OCI-LY7 (cell line): Measurements from ENCODE around the gene ANKMY1. TPM values are rescaled to one million over a fixed set of nuclear protein-coding genes. Genes with fewer than 3 reads are reported as not detected.

Source experiments
- BruUV-seq: library from RNA; stranded (reverse); fragments of 400-500 nt; replicated peaks from 2 replicates; lab custom pipeline; 2021; lab: Mats Ljungman, UMichigan
- CTCF ChIA-PET: fragments of 300-600 bp; sonication (Branson Sonifier 250); formaldehyde crosslinking; loops from one replicate; lab custom pipeline; 2022; ENCODE audit warnings: antibody characterized with exemption; ENCODE audit not compliant: unreplicated experiment; lab: Charles Lee
- POLR2A ChIA-PET: fragments of 300-600 bp; sonication (Branson Sonifier 250); formaldehyde crosslinking; loops from one replicate; lab custom pipeline; 2022; ENCODE audit warnings: antibody characterized with exemption; lab: Charles Lee
- DNase-seq: peaks from one replicate; pipeline ENCODE4 v3.0.0-alpha.2; 2015; ENCODE audit warnings: low spot score
- H2AFZ ChIP-seq: fragments of 200-600 bp; sonication (generic), shearing (Covaris generic); 2 replicates; pipeline ENCODE4 v1.6.1; 2014; ENCODE audit warnings: mild to moderate bottlenecking, antibody characterized with exemption, low read length, moderate library complexity
- H3K27ac ChIP-seq: fragments of 200-600 bp; sonication (generic); 2 replicates; pipeline ENCODE4 v1.5.1; 2014; ENCODE audit warnings: mixed run types, low read depth, mild to moderate bottlenecking, moderate library complexity, low read length, inconsistent platforms; ENCODE audit not compliant: poor library complexity, severe bottlenecking
- H3K36me3 ChIP-seq: fragments of 200-600 bp; sonication (generic); 2 replicates; pipeline ENCODE4 v1.6.1; 2014; ENCODE audit warnings: mild to moderate bottlenecking, antibody characterized with exemption, low read length, moderate library complexity, mixed read lengths; ENCODE audit not compliant: insufficient read depth
- H3K4me1 ChIP-seq: fragments of 200-600 bp; sonication (generic); 2 replicates; pipeline ENCODE4 v1.5.1; 2014; ENCODE audit warnings: mild to moderate bottlenecking, low read length; ENCODE audit not compliant: insufficient read depth, poor library complexity, severe bottlenecking
- H3K4me2 ChIP-seq: fragments of 200-600 bp; sonication (generic); 2 replicates; pipeline ENCODE4 v1.6.1; 2014; ENCODE audit warnings: mild to moderate bottlenecking, low read length
- H3K4me3 ChIP-seq: fragments of 200-600 bp; sonication (generic); 2 replicates; pipeline ENCODE4 v1.5.1; 2014; ENCODE audit warnings: mild to moderate bottlenecking, low read depth, low read length; ENCODE audit not compliant: poor library complexity, severe bottlenecking
- H3K79me2 ChIP-seq: fragments of 200-600 bp; sonication (generic); 2 replicates; pipeline ENCODE4 v1.6.1; 2016; ENCODE audit warnings: low read depth, mild to moderate bottlenecking, low read length, moderate library complexity, mixed read lengths; ENCODE audit not compliant: insufficient read depth
- H3K9me2 ChIP-seq: fragments of 200-600 bp; sonication (generic); 2 replicates; pipeline ENCODE4 v1.6.1; 2016; ENCODE audit warnings: mild to moderate bottlenecking, low read length, mixed read lengths; ENCODE audit not compliant: insufficient read depth
- H3K9me3 ChIP-seq: fragments of 200-600 bp; sonication (generic); 2 replicates; pipeline ENCODE4 v1.6.1; 2014; ENCODE audit warnings: mild to moderate bottlenecking, mixed run types, low read length, mixed read lengths
- H4K20me1 ChIP-seq: fragments of 200-600 bp; sonication (generic); 2 replicates; pipeline ENCODE4 v1.6.1; 2014; ENCODE audit warnings: mild to moderate bottlenecking, antibody characterized with exemption, low read length, moderate library complexity, mixed read lengths; ENCODE audit not compliant: insufficient read depth
- EZH2phosphoT487 ChIP-seq: fragments of 200-600 bp; sonication (generic); IDR thresholded peaks from 2 replicates; pipeline ENCODE4 v1.6.1; 2018; ENCODE audit warnings: low read depth, borderline replicate concordance, mild to moderate bottlenecking, mixed run types, antibody characterized with exemption, low read length, moderate library complexity, mixed read lengths
- intact Hi-C: fragments of 100-400 bp; cut with micrococcal nuclease; formaldehyde crosslinking; loops from one replicate; pipeline ENCODE4 v1.10.0; 2022; ENCODE audit not compliant: unreplicated experiment
- total RNA-seq, 2 experiments: library from RNA; depleted of rRNA in 1 of 2; stranded (reverse); fragments of >200 nt in 1 of 2; shearing (Covaris generic) in 1 of 2; gene quantifications; 2 replicates each; pipeline ENCODE4 v1.2.3, GENCODE V29; 2014 to 2022
- TF ChIP-seq, protein P1 (sequence below): fragments of 200-600 bp; sonication (generic); conservative IDR thresholded peaks from 2 replicates; pipeline ENCODE4 v1.5.1; 2014; ENCODE audit warnings: mild to moderate bottlenecking, antibody characterized with exemption, low read length, moderate library complexity, mixed read lengths

ANKMY1 gene
- total RNA-seq, 2 experiments from 2014 or later: 30.6 to 65.9 TPM

DNA sequence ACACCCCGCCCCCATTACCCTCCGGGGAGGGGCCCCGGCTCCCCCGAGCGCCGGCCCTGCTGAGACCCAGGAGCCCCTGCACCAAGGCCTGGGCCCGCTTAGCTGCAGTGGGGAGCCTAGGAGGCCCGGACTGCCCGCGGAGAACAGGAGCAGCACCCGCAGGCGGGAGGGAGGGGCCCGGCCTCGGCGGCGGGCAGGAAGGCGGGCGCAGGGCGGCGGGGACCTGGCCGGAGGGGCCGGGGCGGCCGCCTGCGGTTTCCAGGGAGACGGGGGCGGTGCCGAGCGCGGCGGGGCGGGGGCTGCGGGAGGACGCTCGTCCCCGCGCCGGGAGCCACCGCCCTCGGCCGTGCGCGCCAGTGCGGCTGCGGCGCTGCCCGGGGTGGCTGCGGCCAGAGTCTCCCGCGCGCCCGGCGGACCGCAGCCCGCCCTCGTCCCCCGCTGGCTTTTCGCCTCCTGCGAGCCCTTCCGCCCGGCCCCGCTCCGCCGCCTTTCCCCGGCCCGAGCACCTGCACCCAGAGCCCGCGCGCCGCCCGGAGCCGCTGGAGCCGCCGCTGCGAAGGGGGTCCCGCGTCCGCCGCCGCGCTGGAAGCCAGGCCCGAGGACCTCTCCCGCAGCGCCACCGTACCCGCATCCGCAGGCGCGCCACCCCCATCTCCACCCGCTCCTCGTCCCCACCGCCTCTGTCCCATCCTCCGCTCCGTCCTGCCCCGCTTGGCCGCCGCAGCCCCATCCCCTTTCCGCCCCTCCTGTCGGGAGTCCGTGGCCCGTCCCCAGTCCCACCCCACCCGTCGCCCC, 105.1 kb downstream of the ANKMY1 start:
- POLR2A ChIA-PET: no interaction called here
- CTCF ChIA-PET: no interaction called here

DNA sequence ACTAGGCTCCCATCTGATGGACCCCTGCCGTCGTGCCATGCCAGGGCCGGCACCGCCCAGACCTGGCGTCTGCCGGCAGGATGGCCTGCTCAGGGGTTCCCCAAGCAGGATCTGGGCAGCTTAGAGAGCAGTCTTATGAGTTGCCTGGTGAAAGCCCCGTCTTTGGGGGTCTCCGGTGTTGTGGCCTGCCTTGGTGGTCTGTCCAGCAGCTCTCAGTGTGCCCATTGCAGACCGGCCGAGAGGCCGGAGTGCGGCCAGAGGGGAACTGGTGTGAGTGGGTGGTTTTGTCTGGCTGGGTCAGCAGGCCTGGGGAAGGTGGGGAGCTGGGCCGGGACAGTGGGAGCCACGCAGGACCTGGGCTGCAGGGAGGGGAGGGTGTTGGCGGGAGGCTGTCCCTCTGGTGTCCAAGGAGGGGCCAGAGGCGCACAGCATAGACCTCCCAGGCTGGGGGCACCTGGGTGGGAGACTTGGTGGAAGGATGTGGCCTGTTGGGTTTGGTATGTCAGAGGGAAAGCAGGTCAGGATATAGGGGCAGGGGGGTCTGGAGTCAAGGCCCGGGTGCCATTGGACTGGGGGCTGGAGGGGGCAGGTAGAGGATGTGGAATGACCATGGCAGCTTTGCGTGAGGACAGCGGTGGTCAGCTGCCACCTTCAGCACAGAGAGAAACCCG, 105.9 kb downstream of the ANKMY1 start:
- no peaks in the 10 kb centered on the region for H3K36me3 ChIP-seq
- no TSS peak for BruUV-seq
- no peaks in the 10 kb centered on the region for H3K9me3 ChIP-seq
- no peak for TF ChIP-seq EZH2phosphoT487
- TF ChIP-seq, protein P1, sequence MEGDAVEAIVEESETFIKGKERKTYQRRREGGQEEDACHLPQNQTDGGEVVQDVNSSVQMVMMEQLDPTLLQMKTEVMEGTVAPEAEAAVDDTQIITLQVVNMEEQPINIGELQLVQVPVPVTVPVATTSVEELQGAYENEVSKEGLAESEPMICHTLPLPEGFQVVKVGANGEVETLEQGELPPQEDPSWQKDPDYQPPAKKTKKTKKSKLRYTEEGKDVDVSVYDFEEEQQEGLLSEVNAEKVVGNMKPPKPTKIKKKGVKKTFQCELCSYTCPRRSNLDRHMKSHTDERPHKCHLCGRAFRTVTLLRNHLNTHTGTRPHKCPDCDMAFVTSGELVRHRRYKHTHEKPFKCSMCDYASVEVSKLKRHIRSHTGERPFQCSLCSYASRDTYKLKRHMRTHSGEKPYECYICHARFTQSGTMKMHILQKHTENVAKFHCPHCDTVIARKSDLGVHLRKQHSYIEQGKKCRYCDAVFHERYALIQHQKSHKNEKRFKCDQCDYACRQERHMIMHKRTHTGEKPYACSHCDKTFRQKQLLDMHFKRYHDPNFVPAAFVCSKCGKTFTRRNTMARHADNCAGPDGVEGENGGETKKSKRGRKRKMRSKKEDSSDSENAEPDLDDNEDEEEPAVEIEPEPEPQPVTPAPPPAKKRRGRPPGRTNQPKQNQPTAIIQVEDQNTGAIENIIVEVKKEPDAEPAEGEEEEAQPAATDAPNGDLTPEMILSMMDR: no peak
- POLR2A ChIA-PET: no interaction called here
- no peaks in the 10 kb centered on the region for H4K20me1 ChIP-seq
- H3K4me3 ChIP-seq: no peak overlapping the region
- H2AFZ ChIP-seq: no peak overlapping the region
- no peak overlapping the region for H3K4me2 ChIP-seq
- no peak overlapping the region for H3K27ac ChIP-seq
- no peak for DNase-seq
- H3K4me1 ChIP-seq: no peaks in the 10 kb centered on the region
- H3K9me2 ChIP-seq: no peaks in the 10 kb centered on the region
- CTCF ChIA-PET: no interaction called here
- intact Hi-C loops: no loop called here
- H3K79me2 ChIP-seq: no peaks in the 10 kb centered on the region

More for the DNA sequence above, 105.1 kb downstream of the ANKMY1 start:
- DNase-seq: no peak
- H3K4me3 ChIP-seq: no peak overlapping the region
- H4K20me1 ChIP-seq: no peaks in the 10 kb centered on the region
- H3K9me2 ChIP-seq: no peaks in the 10 kb centered on the region
- H2AFZ ChIP-seq: no peak overlapping the region
- H3K36me3 ChIP-seq: no peaks in the 10 kb centered on the region
- H3K4me1 ChIP-seq: no peaks in the 10 kb centered on the region
- intact Hi-C loops: no loop called here
- no peak overlapping the region for H3K27ac ChIP-seq
- H3K9me3 ChIP-seq: no peaks in the 10 kb centered on the region
- H3K79me2 ChIP-seq: no peaks in the 10 kb centered on the region
- BruUV-seq: no TSS peak
- TF ChIP-seq EZH2phosphoT487: no peak
- TF ChIP-seq, protein P1: no peak
- H3K4me2 ChIP-seq: no peak overlapping the region; the same call in 1 of the 2 replicates
